Right lobe of liver (tissue), 4 donors: Measurements from ENCODE around the gene NDUFS4.

Experiments
- POLR2A ChIP-seq: fragments of 450-650 bp; IDR thresholded peaks from one replicate; pipeline ENCODE4 v1.6.1; 2017; ENCODE audit warnings: antibody characterized with exemption, mild to moderate bottlenecking
- TF ChIP-seq, protein P1 (sequence below), 4 donors: fragments of 200-600 bp in 3 of 4; fragments of 450-650 bp in 1 of 4; IDR thresholded peaks; one replicate each; pipeline versions ENCODE4 v1.5.1 to v1.8.0; 2016 to 2022; ENCODE audit warnings: antibody characterized with exemption in 4 of 4, mild to moderate bottlenecking in 2 of 4
- donor health status: DM: no; HTN: no; CAD: no.
- donor health status: DM: no; HTN: no; CAD: no.
- donor health status: DM: no; HTN: yes; CAD: no.

DNA sequence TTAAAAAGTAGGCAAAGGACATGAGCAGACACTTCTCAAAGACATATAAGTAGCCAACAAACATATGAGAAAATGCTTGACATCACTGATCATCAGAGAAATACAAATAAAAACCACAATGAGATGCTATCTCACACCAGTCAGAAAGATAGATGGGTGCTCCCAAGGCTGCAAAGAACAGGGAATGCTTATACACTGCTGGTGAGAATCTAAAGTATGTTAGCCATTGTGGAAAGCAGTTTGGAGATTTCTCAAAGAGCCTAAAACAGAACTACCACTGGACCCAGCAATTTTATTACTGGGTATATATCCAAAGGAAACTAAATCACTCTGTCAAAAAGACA lies 154.2 kb downstream of the NDUFS4 start:
- TF ChIP-seq, protein P1, sequence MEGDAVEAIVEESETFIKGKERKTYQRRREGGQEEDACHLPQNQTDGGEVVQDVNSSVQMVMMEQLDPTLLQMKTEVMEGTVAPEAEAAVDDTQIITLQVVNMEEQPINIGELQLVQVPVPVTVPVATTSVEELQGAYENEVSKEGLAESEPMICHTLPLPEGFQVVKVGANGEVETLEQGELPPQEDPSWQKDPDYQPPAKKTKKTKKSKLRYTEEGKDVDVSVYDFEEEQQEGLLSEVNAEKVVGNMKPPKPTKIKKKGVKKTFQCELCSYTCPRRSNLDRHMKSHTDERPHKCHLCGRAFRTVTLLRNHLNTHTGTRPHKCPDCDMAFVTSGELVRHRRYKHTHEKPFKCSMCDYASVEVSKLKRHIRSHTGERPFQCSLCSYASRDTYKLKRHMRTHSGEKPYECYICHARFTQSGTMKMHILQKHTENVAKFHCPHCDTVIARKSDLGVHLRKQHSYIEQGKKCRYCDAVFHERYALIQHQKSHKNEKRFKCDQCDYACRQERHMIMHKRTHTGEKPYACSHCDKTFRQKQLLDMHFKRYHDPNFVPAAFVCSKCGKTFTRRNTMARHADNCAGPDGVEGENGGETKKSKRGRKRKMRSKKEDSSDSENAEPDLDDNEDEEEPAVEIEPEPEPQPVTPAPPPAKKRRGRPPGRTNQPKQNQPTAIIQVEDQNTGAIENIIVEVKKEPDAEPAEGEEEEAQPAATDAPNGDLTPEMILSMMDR (IDR thresholded peaks at IDR 0.05), result no peak
- TF ChIP-seq POLR2A, result no peak
